ENCODE measurements around the gene FOXRED2.
"Not testable (repeated sequence)": the region's sequence is repeated elsewhere in the genome, so short reads cannot be mapped to it uniquely, and the experiment has no call there.

FOXRED2 gene

GRCh38 chr22:36454916-36455570, 51.8 kb downstream of the FOXRED2 start:
- in situ Hi-C loops (cut with MboI; ENCODE audit: low sequenced_read_pairs): no loop called here

DNA sequence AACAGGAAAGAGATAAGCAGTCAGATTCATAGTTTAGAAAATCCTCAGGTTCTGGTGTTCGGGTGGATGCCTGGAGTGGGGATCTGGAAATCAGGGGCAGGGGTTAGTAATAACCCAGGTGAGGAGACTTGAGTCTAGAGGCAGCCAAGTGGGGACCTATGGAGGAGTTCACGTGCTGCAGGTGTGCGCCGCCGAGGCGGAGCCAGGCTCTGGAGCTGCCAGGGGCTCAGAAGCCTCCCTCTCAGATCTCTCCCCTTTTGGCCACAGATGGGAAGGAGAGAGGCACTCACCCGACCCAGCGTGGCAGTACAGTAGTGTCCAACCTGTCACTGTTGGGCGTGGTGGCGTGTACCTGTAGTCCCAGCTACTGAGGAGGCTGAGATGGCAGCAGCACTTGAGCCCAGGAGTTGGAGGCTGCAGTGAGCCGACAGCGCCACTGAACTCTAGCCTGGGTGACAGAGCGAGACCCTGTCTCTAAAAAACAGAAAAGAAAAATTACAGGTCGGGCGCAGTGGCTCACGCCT, 52.9 kb downstream of the FOXRED2 start:
- in situ Hi-C loops (cut with MboI; ENCODE audit: low sequenced_read_pairs): no loop called here

GRCh38 chr22:36452978-36453607, 53.7 kb downstream of the FOXRED2 start:
- in situ Hi-C loops (cut with MboI; ENCODE audit: low sequenced_read_pairs): not testable (repeated sequence)

DNA sequence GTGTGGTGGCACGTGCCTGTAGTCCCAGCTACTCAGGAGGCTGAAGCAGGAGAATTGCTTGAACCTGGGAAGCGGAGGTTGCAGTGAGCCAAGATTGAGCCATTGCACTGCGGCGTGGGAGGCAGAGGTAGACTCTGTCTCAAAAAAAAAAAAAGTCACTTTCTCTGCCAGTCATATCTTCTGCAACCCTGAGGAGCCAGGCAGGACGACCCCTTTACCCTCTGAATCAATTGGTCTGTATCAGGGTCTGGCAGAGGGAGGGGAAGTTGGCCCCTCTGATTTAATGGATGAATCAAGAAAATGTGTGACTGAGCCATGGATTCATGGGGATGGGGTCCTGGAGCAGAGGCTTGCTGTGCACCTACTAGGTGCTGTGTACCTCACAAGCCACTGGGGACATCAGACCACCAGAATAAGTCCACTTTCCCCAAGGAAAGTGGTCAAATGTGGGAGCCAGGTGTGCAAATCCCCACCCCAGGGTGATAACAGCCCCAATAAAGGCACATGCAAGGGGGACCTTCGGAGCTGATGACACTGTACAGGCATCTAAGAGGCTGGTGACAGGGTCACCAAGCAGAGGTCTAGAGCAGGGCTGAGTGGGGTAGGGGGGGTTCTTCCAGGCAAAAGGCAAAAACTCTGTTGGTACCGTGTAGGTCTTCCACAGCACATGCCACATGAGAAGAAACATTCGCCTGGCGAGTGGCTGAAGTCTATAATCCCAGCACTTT, 54.4 kb downstream of the FOXRED2 start:
- in situ Hi-C loops (cut with MboI; ENCODE audit: low sequenced_read_pairs): no loop called here

- in situ Hi-C loops (cut with MboI; ENCODE audit: low sequenced_read_pairs): not testable (repeated sequence)
Measured at GRCh38 chr22:36450923-36451322, 55.9 kb downstream of the FOXRED2 start.

- in situ Hi-C loops (cut with MboI; ENCODE audit: low sequenced_read_pairs): no loop called here
Measured at GRCh38 chr22:36449596-36450175, 57.2 kb downstream of the FOXRED2 start.

- in situ Hi-C loops (cut with MboI; ENCODE audit: low sequenced_read_pairs): no loop called here
Measured at GRCh38 chr22:36447632-36448031, 59.2 kb downstream of the FOXRED2 start.

- in situ Hi-C loops (cut with MboI; ENCODE audit: low sequenced_read_pairs): no loop called here
Measured at GRCh38 chr22:36445158-36445668, 61.6 kb downstream of the FOXRED2 start.

- in situ Hi-C loops (cut with MboI; ENCODE audit: low sequenced_read_pairs): no loop called here
Measured at GRCh38 chr22:36443198-36443770, 63.6 kb downstream of the FOXRED2 start.

DNA sequence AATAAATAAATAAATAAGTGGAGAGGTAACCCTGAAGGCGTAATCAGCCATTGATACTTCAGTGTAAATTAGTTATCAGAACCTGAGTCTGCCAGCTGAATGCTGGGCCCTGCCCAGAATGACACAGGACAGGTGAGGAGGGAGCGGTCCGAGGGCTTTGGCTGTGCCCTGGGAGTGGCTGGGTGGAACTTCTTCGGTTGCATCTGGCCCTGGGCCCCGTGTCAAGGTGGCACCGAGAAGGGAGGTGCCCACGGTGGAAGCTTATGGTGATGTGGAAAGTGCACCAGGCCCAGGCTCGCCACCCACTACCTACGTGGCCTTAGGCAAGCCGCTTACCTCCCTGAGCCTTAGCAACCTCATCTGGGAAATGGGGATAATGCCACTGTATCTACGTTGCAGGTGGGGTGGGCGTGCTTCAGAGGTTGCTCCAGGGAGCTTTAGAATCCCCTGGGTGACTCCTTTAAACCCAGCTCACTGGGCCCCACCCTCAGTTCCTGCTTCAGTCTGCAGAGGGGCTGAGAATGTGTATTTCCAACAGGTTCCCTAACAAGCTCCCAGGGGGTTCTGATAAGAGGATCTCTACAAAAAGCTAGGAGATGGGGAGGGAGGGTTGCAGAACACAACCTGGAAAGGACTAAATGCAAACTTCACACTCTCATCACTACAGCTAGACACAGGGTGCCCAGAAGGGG, 64.2 kb downstream of the FOXRED2 start:
- in situ Hi-C loops (cut with MboI; ENCODE audit: low sequenced_read_pairs): no loop called here

- in situ Hi-C loops (cut with MboI; ENCODE audit: low sequenced_read_pairs): no loop called here
Measured at GRCh38 chr22:36440429-36441002, 66.3 kb downstream of the FOXRED2 start.

GRCh38 chr22:36439481-36440271, 67.2 kb downstream of the FOXRED2 start:
- in situ Hi-C loops (cut with MboI; ENCODE audit: low sequenced_read_pairs): no loop called here
